Lower leg skin (tissue), 4 donors: ENCODE data around the gene TAT. TPM values are rescaled to one million over a fixed set of nuclear protein-coding genes. Genes with fewer than 3 reads are reported as not detected.
"Not testable (repeated sequence)": the region's sequence is repeated elsewhere in the genome, so short reads cannot be mapped to it uniquely, and the experiment has no call there.

Experiments used
- DNase-seq, 2 donors: peaks; one replicate each; pipeline ENCODE4 v3.0.0-alpha.2; 2019; ENCODE audit warnings: low spot score in 2 of 2
- H3K4me3 ChIP-seq: fragments of 200-600 bp; sonication (generic); 2 replicates; pipeline ENCODE4 v1.5.1; 2017; ENCODE audit warnings: mild to moderate bottlenecking, low read depth; ENCODE audit not compliant: poor library complexity, severe bottlenecking
- POLR2A ChIP-seq, 2 donors: fragments of 450-650 bp; IDR thresholded peaks; one replicate each; pipeline ENCODE4 v1.6.1; 2016 to 2017; ENCODE audit warnings: antibody characterized with exemption in 2 of 2, mild to moderate bottlenecking in 1 of 2, moderate library complexity in 1 of 2
- WGBS, 2 donors: methylation state at CpG; one replicate each; pipeline ENCODE4 v1.1.5; 2018; 5-methylcytosine and 5-hydroxymethylcytosine counted together
- intact Hi-C: fragments of 100-400 bp; cut with DNase I; formaldehyde crosslinking; loops from one replicate; pipeline ENCODE4 v1.15.0; 2023; ENCODE audit warnings: low total_unique reads
- total RNA-seq, 4 donors: library from RNA; depleted of rRNA; stranded (reverse); fragments of >200 nt; gene quantifications; one replicate each; pipeline ENCODE4 v1.1.0, GENCODE V29; 2016
- TF ChIP-seq, protein P1 (sequence below), 3 donors: fragments of 450-650 bp; IDR thresholded peaks; one replicate each; pipeline ENCODE4 v1.5.1; 2016; ENCODE audit warnings: antibody characterized with exemption in 3 of 3, mild to moderate bottlenecking in 3 of 3, moderate library complexity in 2 of 3

Gene TAT
- total RNA-seq, 4 donors from 2014 or later: not detected

GRCh38 chr16:71618429-71618828 is 41.5 kb upstream of the TAT start:
- WGBS, 2 donors: 78 to 82% methylated on average over 4 of the region's 4 CpGs
- no peak for DNase-seq
- TF ChIP-seq POLR2A (IDR thresholded peaks at IDR 0.05): no peak
- TF ChIP-seq, protein P1, sequence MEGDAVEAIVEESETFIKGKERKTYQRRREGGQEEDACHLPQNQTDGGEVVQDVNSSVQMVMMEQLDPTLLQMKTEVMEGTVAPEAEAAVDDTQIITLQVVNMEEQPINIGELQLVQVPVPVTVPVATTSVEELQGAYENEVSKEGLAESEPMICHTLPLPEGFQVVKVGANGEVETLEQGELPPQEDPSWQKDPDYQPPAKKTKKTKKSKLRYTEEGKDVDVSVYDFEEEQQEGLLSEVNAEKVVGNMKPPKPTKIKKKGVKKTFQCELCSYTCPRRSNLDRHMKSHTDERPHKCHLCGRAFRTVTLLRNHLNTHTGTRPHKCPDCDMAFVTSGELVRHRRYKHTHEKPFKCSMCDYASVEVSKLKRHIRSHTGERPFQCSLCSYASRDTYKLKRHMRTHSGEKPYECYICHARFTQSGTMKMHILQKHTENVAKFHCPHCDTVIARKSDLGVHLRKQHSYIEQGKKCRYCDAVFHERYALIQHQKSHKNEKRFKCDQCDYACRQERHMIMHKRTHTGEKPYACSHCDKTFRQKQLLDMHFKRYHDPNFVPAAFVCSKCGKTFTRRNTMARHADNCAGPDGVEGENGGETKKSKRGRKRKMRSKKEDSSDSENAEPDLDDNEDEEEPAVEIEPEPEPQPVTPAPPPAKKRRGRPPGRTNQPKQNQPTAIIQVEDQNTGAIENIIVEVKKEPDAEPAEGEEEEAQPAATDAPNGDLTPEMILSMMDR (IDR thresholded peaks at IDR 0.05): no peak
- no peak overlapping the region for H3K4me3 ChIP-seq
- intact Hi-C loops: no loop called here

DNA sequence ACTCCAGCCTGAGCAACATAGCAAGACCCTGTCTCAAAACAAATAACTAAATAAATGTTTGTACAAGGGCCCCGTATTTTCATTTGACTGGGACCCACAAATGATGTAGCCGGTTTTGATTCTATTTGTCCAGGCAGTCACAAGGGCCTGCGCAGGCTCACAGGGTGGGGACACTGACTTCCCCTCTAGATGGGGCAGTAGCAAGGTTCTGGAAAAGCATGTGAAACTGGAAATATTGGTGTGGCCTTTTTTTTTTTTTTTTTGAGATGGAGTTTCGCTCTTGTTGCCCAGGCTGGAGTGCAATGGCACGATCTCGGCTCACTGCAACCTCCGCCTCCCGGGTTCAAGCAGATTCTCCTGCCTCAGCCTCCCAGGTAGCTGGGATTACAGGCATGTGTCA is 38.1 kb upstream of the TAT start:
- H3K4me3 ChIP-seq, DNase-seq, intact Hi-C loops: not testable (repeated sequence)
- 95 to 98% methylated on average over 8 of the region's 8 CpGs for WGBS, 2 donors

DNA sequence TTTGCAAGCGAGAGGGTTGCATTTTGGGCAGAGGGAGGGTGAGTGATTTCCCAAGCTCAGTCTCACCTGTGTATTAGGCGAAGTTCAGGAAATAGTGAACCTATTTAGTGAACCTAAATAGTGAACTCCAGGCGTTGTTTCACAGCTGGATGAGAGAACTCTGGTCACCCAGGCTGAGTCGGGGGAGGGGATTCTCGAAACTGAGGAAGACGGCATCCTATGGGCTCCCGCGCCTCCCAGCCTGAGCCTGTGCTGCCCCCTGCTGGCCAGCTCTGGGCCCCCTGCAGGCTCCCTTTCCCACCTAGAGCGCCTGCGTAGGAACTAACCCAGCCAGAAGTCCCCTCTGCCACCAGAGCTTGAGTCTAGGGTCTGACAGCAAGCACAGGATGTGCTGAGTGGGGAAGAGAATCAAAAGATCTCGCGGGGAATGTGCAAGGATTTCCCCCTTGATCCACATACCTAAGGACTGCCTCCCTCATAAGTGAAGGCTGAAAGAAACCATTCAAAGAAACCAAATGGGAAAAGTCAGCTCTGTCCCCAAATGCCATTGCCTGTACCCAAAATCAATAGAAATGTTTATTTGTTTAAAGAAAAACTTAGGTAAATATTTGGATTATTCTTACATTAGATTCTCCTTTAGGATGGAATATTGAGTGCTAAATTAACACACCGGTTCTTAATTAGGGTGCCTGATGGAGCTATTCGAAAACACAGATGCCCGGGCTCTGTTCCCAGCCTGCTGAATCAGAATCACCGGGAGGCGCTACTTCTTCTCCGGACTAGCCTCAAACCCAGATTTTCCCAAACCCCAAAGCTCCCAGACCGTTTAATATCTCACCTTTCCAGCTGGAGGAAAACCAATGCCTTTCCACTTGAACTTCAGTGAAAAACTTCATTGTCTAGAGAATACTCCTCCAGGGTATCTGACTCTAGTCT is 34.3 kb upstream of the TAT start:
- WGBS, 2 donors: 15 to 16% methylated on average over 19 of the region's 19 CpGs
- intact Hi-C loops: no loop called here
- no peak overlapping the region for H3K4me3 ChIP-seq
- TF ChIP-seq, protein P1 (IDR thresholded peaks at IDR 0.05): no peak
- TF ChIP-seq POLR2A (IDR thresholded peaks at IDR 0.05): no peak
- DNase-seq: peak in 1 of 2 donors; percentile 89

DNA sequence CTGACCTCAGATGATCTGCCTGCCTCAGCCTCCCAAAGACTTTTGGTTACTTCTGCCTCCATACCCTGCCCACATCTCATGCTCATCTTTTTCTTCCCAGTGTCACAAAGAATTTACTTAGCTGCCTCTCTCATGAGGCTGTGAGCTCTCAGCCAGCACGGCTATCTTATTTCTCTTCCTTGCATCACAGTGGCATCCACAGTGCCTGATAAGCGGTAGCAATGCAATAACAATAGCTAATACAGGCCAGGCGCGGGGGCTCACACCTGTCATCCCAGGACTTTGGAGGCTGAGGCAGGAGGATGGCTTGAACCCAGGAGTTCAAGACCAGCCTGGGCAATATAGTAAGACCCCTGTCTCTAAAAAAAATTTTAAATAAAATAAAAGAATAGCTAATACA is 33.6 kb upstream of the TAT start:
- intact Hi-C loops: no loop called here
- TF ChIP-seq, protein P1 (IDR thresholded peaks at IDR 0.05): no peak
- TF ChIP-seq POLR2A (IDR thresholded peaks at IDR 0.05): no peak
- 84 to 89% methylated on average over 4 of the region's 4 CpGs for WGBS, 2 donors
- DNase-seq: no peak
- H3K4me3 ChIP-seq: no peak overlapping the region

- TF ChIP-seq, protein P1 (IDR thresholded peaks at IDR 0.05): no peak
- TF ChIP-seq POLR2A (IDR thresholded peaks at IDR 0.05): no peak
- DNase-seq: no peak
- intact Hi-C loops: no loop called here
- WGBS, 2 donors: 43 to 44% methylated on average over 2 of the region's 2 CpGs
- no peak overlapping the region for H3K4me3 ChIP-seq
Measured at GRCh38 chr16:71609066-71609465, 32.2 kb upstream of the TAT start.

- WGBS, 2 donors: 77 to 79% methylated on average over 8 of the region's 8 CpGs
- H3K4me3 ChIP-seq: no peak overlapping the region
- intact Hi-C loops: no loop called here
- DNase-seq: no peak
- no peak for TF ChIP-seq POLR2A (IDR thresholded peaks at IDR 0.05)
- TF ChIP-seq, protein P1 (IDR thresholded peaks at IDR 0.05): no peak
Measured at GRCh38 chr16:71600822-71601221, 23.9 kb upstream of the TAT start.

DNA sequence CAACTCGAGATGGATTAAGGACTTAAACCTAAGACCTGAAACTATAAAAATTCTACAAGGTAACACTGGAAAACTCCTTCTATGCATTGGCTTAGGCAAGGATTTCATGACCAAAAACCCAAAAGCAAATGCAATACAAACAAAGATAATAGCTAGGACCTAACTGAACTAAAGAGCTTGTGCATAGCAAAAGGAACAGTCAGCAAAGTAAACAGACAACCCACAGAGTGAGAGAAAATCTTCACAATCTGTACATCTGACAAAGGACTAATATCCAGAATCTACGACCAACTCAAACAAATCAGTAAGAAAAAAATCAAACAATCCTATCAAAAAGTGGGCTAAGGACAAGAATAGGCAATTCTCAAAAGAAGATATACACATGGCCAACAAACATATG is 21.5 kb upstream of the TAT start:
- DNase-seq, intact Hi-C loops, H3K4me3 ChIP-seq: not testable (repeated sequence)
- WGBS, 2 donors: 55 to 59% methylated on average over 2 of the region's 2 CpGs

DNA sequence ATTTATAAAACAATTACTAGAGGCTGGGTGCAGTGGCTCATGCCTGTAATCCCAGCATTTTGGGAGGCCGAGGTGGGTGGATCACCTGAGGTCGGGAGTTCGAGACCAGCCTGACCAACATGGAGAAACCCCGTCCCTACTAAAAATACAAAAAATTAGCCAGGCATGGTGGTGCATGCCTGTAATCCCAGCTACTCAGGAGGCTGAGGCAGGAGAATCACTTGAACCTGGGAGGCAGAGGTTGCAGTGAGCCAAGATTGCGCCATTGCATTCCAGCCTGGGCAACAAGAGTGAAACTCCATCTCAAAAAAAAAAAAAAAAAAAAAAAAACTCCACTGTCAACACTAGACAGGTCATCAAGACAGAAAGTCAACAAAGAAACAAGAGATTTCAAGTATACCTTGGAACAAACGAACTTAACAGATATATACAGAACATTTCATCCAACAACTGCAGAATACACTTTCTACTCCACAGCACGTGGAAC is 18.5 kb upstream of the TAT start:
- H3K4me3 ChIP-seq, DNase-seq, intact Hi-C loops: not testable (repeated sequence)
- WGBS, 2 donors: 88 to 91% methylated on average over 7 of the region's 7 CpGs
